Fibroblast of lung (primary cell): ENCODE results near the gene PKIB. TPM values are rescaled to one million over a fixed set of nuclear protein-coding genes. Genes with fewer than 3 reads are reported as not detected.

ENCODE experiments used
- DNase-seq, 2 donors: peaks; one replicate each; pipeline versions ENCODE4 v3.0.0 to v3.0.0-alpha.2; 2010; ENCODE audit warnings: low read depth in 2 of 2
- H2AFZ ChIP-seq: 2 replicates; pipeline ENCODE4 v1.5.1; 2012; ENCODE audit warnings: low read length, control low read depth, inconsistent platforms
- H3K27ac ChIP-seq: 2 replicates; pipeline ENCODE4 v1.5.1; 2011; ENCODE audit warnings: low read length, control low read depth; ENCODE audit not compliant: insufficient read depth
- H3K27me3 ChIP-seq: 2 replicates; pipeline ENCODE4 v1.5.1; 2011; ENCODE audit warnings: mild to moderate bottlenecking, low read length; ENCODE audit not compliant: control insufficient read depth, insufficient read depth
- H3K36me3 ChIP-seq: 2 replicates; pipeline ENCODE4 v1.5.1; 2011; ENCODE audit warnings: low read length; ENCODE audit not compliant: control insufficient read depth, insufficient read depth
- H3K4me1 ChIP-seq: 2 replicates; pipeline ENCODE4 v1.5.1; 2011; ENCODE audit warnings: low read length; ENCODE audit not compliant: control insufficient read depth, insufficient read depth; ENCODE audit errors: extremely low read depth
- H3K4me2 ChIP-seq: 2 replicates; pipeline ENCODE4 v1.5.1; 2011; ENCODE audit warnings: low read length, control low read depth; ENCODE audit not compliant: insufficient read depth; ENCODE audit errors: extremely low read depth
- H3K4me3 ChIP-seq, 4 experiments: fragments of 200-600 bp in 1 of 4; sonication (generic) in 1 of 4; replicated peaks in 1 of 4; 2 replicates each; pipeline ENCODE4 v1.5.1; 2011 to 2016; ENCODE audit warnings: low read length in 4 of 4, low read depth in 3 of 4, mild to moderate bottlenecking in 3 of 4, control low read depth in 2 of 4, inconsistent platforms in 1 of 4, mixed read lengths in 1 of 4; ENCODE audit not compliant: insufficient read depth in 1 of 4; ENCODE audit errors: control extremely low read depth in 1 of 4
- H3K79me2 ChIP-seq: 2 replicates; pipeline ENCODE4 v1.5.1; 2012; ENCODE audit warnings: mild to moderate bottlenecking, low read length, inconsistent platforms; ENCODE audit not compliant: control insufficient read depth, insufficient read depth
- H3K9ac ChIP-seq: 2 replicates; pipeline ENCODE4 v1.5.1; 2011; ENCODE audit warnings: mild to moderate bottlenecking, low read length, control low read depth; ENCODE audit not compliant: insufficient read depth
- H3K9me3 ChIP-seq: 2 replicates; pipeline ENCODE4 v1.5.1; 2012; ENCODE audit warnings: low read depth, low read length; ENCODE audit not compliant: control insufficient read depth, insufficient read depth
- H4K20me1 ChIP-seq: 2 replicates; pipeline ENCODE4 v1.5.1; 2011; ENCODE audit warnings: low read length; ENCODE audit not compliant: control insufficient read depth, insufficient read depth; ENCODE audit errors: extremely low read depth
- EZH2 ChIP-seq: IDR thresholded peaks from 2 replicates; pipeline ENCODE4 v1.5.1; 2012; ENCODE audit warnings: low read length, control low read depth, mild to moderate bottlenecking; ENCODE audit errors: missing control alignments
- polyA plus RNA-seq, 2 donors: library from polyadenylated mRNA; depleted of rRNA in 1 of 2; stranded (reverse) in 1 of 2; unstranded in 1 of 2; fragments of >200 nt; gene quantifications; 2 replicates each; pipeline ENCODE4 v1.2.1, GENCODE V29; 2011 to 2012; ENCODE audit warnings: missing spikeins in 1 of 2
- total RNA-seq: library from RNA; depleted of rRNA; stranded (reverse); fragments of >200 nt; gene quantifications from 2 replicates; pipeline ENCODE4 v1.2.1, GENCODE V29; 2014
- TF ChIP-seq, protein P1 (sequence below), 2 donors: IDR thresholded peaks in 1 of 2; conservative IDR thresholded peaks in 1 of 2; 1 replicate in 1 of 2; 2 replicates in 1 of 2; pipeline ENCODE4 v1.5.1; 2011 to 2012; ENCODE audit warnings: low read length in 2 of 2, control low read depth in 1 of 2, inconsistent platforms in 1 of 2, low read depth in 1 of 2, mild to moderate bottlenecking in 1 of 2

PKIB gene
- total and polyA plus RNA-seq, 2 donors (not counting 1 experiment from before 2014, with no cell fraction given) = 1.3 to 4.4 TPM

GRCh38 chr6:122733259-122733658 is 123.1 kb downstream of the PKIB start:
- TF ChIP-seq EZH2 = no peak
- TF ChIP-seq, protein P1, sequence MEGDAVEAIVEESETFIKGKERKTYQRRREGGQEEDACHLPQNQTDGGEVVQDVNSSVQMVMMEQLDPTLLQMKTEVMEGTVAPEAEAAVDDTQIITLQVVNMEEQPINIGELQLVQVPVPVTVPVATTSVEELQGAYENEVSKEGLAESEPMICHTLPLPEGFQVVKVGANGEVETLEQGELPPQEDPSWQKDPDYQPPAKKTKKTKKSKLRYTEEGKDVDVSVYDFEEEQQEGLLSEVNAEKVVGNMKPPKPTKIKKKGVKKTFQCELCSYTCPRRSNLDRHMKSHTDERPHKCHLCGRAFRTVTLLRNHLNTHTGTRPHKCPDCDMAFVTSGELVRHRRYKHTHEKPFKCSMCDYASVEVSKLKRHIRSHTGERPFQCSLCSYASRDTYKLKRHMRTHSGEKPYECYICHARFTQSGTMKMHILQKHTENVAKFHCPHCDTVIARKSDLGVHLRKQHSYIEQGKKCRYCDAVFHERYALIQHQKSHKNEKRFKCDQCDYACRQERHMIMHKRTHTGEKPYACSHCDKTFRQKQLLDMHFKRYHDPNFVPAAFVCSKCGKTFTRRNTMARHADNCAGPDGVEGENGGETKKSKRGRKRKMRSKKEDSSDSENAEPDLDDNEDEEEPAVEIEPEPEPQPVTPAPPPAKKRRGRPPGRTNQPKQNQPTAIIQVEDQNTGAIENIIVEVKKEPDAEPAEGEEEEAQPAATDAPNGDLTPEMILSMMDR (conservative IDR thresholded peaks at IDR 0.05 in 1 of 2, IDR thresholded peaks at IDR 0.05 in 1 of 2; ENCODE audit: low read depth in 1 of 2, low read length in 2 of 2) = no peak
- H3K36me3 ChIP-seq = no peaks in the 10 kb centered on the region
- no peaks in the 10 kb centered on the region for H3K9me3 ChIP-seq
- H2AFZ ChIP-seq = no peak overlapping the region
- H3K4me3 ChIP-seq = no peak overlapping the region
- no peak overlapping the region for H3K9ac ChIP-seq
- no peak for DNase-seq
- no peaks in the 10 kb centered on the region for H3K27me3 ChIP-seq
- no peaks in the 10 kb centered on the region for H3K79me2 ChIP-seq
- no peak overlapping the region for H3K4me2 ChIP-seq
- H3K27ac ChIP-seq = no peak overlapping the region
- H3K4me1 ChIP-seq = no peaks in the 10 kb centered on the region
- no peaks in the 10 kb centered on the region for H4K20me1 ChIP-seq

DNA sequence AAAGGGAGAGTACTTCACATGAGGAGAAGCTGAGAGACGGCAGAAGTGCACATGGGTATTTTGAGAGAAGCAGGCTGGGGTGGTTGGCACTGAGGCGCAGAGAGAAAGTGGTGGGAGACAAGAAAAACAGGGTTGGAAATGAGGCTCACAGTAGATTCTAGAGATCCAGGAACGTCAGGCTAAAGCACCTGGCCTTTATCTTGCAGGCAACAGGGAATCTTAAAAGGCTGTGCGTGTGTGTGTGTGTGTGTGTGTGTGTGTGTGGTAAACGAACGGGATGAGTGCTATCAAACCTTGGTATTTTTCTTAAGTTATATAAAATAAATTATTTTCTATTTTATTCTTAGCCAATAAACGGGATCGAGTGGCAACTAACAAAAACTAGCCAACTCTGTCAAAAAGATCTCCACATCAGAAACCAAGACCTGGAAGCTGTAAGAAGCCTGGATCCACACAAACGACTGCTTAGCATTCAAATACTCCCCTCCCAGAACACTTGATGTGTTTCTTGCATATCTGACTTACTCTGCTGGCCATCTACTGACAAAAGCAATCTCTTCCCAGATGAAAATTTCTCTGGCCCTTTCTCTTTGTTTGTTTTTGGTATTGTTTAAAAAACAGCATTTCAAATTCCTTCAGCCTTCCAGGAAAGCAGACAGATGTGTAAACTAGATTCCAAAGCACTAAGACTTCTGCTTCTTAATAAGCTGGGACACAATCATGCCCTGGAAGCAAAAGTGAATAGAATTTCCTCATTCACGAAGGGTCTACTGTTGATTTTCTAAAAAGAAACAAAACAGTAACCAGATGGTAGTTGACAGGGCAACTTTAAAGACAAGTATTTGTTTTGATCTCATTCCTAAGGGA is 124.6 kb downstream of the PKIB start:
- H3K4me3 ChIP-seq = no peak overlapping the region
- H3K27ac ChIP-seq = no peak overlapping the region
- H4K20me1 ChIP-seq = no peaks in the 10 kb centered on the region
- no peak overlapping the region for H3K9ac ChIP-seq
- H3K27me3 ChIP-seq = no peaks in the 10 kb centered on the region
- DNase-seq = no peak
- TF ChIP-seq, protein P1 (conservative IDR thresholded peaks at IDR 0.05 in 1 of 2, IDR thresholded peaks at IDR 0.05 in 1 of 2; ENCODE audit: low read depth in 1 of 2, low read length in 2 of 2) = no peak
- TF ChIP-seq EZH2 = no peak
- no peak overlapping the region for H3K4me2 ChIP-seq
- no peaks in the 10 kb centered on the region for H3K36me3 ChIP-seq
- no peaks in the 10 kb centered on the region for H3K4me1 ChIP-seq
- no peaks in the 10 kb centered on the region for H3K79me2 ChIP-seq
- no peaks in the 10 kb centered on the region for H3K9me3 ChIP-seq
- no peak overlapping the region for H2AFZ ChIP-seq

- Histone ChIP-seq H3K27me3 (no peaks in the 10 kb centered on the region), H3K4me2 (no peak overlapping the region), H3K27ac (no peak overlapping the region), H3K36me3 (no peaks in the 10 kb centered on the region), H3K79me2 (no peaks in the 10 kb centered on the region), H2AFZ (no peak overlapping the region), H4K20me1 (no peaks in the 10 kb centered on the region), H3K9me3 (no peaks in the 10 kb centered on the region), H3K9ac (no peak overlapping the region), H3K4me1 (no peaks in the 10 kb centered on the region), H3K4me3 (no peak overlapping the region)
- DNase-seq = no peak
- TF ChIP-seq EZH2 = no peak
- TF ChIP-seq, protein P1 (conservative IDR thresholded peaks at IDR 0.05 in 1 of 2, IDR thresholded peaks at IDR 0.05 in 1 of 2; ENCODE audit: low read depth in 1 of 2, low read length in 2 of 2) = no peak
Observed at GRCh38 chr6:122735582-122735981, 125.4 kb downstream of the PKIB start.
